Raji (cell line): ENCODE data around the gene XPA.

Source experiments
- POLR2A ChIP-seq: IDR thresholded peaks from 2 replicates; pipeline ENCODE4 v1.6.1; 2011; ENCODE audit warnings: low read depth, low read length, control low read depth; ENCODE audit not compliant: insufficient read depth

XPA gene

GRCh38 chr9:97675655-97676054 lies 21.5 kb downstream of the XPA start:
- no peak for TF ChIP-seq POLR2A

DNA sequence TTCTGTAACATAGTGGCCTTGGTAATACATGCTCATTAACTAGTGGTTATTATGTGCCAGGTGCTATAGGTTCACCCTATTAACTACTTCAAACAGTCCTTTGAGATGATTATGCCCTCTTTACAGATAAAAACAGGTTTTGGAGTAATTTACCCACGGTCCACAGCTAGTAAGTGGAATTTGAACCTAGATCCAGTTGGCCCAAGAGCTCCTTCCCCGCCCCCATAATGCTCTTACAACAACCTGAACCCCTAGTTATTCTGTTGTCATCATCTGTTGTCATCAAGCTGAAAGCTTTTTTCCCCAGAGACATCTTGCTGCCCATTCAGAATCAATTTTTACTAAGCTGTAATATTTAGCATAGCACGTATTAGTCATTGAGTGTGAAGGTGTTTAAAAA lies 23.2 kb downstream of the XPA start:
- TF ChIP-seq POLR2A = no peak

DNA sequence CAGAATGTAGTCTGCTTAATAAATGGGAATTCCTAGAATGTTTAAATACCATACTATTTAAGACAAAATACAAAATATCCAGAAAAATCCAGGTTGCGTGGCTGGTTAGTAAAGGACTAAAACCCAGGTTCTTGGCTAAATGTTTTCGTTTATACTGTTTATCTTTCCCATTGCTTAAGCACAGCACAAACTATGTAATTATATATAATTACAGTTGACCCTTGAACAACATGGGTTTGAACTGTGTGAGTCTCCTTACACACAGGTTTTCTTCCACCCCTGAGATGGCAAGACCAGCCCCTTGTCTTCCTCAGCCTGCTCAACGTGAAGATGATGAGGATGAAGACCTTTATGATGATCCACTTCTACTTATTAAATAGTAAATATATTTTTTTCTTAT lies 24.7 kb downstream of the XPA start:
- no peak for TF ChIP-seq POLR2A

- TF ChIP-seq POLR2A = no peak
These were observed 26.6 kb downstream of the XPA start for GRCh38 chr9:97670586-97670985.

GRCh38 chr9:97668485-97668884 lies 28.7 kb downstream of the XPA start:
- no peak for TF ChIP-seq POLR2A

DNA sequence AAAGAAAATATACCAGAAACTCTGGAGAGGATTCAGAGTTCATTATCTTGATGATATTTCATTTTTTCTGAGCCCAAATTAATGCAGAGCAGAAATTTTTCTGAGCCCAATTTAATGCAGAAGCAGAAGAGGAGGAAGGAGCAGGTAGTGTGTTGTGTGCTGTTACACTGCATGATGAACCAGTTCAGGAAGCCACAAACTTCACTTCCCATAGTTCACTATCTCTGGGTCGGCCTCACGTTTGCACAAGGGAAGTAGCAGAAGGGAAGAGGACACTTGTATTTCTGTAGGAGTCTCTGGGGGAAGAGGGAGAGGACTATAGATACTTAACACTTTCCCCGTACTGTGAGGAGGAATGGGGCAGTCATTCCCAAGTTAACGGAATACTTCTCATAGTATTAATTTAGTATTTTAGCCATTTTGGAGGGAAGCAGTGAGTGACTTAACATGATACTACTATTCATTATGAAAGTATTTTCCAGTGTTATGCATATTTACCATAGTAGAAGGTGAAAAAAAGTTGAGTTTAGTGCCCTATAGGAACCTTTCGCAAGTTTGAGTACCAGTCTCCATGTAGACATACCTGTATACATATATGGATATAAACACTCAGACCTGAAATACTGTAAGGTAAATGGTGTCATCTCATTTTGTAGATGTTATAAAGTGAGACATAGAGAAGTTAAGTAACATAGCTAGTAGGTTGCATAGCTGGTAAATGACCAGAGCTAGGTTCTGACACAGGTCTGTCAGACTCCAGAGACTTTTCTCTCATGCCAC lies 30.0 kb downstream of the XPA start:
- no peak for TF ChIP-seq POLR2A

DNA sequence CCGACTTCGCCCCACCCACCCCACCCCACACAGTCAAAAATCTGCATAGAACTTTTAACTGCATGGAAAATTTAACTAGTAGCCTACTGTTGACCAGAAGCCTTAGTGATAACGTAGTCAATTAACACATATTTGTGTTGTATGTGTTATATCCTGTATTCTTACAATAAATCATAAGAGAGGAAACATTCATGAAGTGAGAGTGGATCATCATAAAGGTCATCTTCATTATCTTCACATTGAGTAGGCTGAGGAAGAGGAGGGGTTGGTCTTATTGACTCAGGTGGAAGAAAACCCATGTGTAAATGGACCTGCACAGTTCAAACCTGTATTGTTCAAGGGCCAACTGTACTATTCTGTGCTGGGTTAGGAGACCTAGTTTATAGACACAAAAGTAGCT lies 31.4 kb downstream of the XPA start:
- no peak for TF ChIP-seq POLR2A

GRCh38 chr9:97660847-97661246 lies 36.3 kb downstream of the XPA start:
- TF ChIP-seq POLR2A = no peak

GRCh38 chr9:97660340-97660739 lies 36.8 kb downstream of the XPA start:
- TF ChIP-seq POLR2A = no peak

GRCh38 chr9:97659771-97660170 lies 37.4 kb downstream of the XPA start:
- TF ChIP-seq POLR2A = no peak

DNA sequence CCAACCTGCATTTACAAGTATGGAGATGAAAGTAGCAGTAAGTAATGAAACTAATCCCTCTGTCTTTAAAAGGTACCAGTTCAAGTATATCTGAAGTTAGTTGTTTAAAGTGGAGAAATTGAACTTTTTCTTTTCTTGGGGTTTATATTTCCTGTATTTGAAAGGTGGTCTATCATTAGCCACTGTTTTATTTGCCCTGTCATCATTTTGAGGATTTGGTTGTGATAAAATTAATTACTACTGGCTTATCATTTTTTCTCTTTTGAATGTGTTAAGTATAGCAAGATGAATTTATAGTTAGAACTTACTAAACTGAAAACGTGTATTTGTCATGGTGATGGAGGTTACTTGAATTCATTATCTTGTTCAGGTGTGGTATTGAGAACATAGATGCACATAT lies 38.4 kb downstream of the XPA start:
- TF ChIP-seq POLR2A = no peak

GRCh38 chr9:97651646-97652045 lies 45.5 kb downstream of the XPA start:
- TF ChIP-seq POLR2A = no peak

DNA sequence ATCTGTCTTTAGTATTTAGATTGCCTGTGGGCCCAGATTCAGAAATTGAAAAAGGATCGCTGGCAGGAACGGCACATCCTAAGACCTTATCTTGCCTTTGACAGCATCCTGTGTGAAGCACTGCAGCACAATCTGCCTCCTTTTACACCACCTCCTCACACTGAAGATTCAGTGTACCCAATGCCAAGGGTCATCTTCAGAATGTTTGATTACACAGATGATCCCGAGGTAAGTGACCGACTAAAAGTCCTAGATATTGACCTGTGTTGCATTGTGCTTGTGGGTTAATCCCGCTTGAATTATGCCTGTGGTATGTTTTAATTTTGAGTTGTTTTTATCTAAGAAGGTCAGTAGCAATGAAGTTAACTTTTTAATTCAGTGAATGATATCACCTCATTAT lies 49.1 kb downstream of the XPA start:
- no peak for TF ChIP-seq POLR2A

DNA sequence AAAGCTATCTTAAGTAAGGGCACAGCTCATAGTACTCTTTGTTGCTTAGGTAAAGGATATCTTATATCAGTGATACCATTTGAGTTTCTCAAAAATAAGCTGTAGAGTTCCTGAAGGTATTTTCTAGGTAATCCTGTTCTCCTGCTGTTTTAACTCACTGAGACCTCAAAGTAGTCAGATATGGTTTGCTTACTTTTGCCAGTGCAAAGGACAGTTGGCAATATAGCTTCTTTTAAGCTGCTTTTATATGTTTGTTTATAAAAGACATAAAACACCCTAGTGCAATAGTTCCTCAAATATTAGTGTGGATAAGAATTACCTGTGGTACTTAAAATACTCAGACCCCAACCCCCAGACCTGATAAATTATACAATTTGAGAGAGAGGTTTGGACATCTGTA lies 51.4 kb downstream of the XPA start:
- TF ChIP-seq POLR2A = no peak

- TF ChIP-seq POLR2A = no peak
These were observed 56.8 kb downstream of the XPA start for GRCh38 chr9:97640325-97640724.

DNA sequence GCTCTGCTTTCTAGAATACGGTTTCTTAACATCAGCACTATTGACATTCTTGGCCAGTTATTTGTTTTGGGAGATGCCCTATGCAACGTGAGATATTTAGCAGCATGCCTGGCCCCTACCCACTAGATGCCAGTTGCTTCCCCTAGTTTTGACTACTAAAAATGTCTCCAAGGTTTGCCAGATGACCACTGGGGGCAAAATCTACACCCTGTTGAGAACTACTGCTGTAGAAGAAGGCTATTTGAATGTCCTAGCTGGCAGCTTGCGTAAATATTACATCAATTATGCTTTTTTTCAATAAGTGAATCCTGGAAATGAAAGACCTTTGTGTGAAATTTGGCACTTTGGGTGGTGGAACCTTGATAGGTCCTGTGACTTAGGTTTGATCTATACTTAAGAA lies 58.5 kb downstream of the XPA start:
- no peak for TF ChIP-seq POLR2A

GRCh38 chr9:97636903-97637302 lies 60.2 kb downstream of the XPA start:
- TF ChIP-seq POLR2A = no peak

- TF ChIP-seq POLR2A = no peak
These were observed 62.1 kb downstream of the XPA start for GRCh38 chr9:97635026-97635425.

DNA sequence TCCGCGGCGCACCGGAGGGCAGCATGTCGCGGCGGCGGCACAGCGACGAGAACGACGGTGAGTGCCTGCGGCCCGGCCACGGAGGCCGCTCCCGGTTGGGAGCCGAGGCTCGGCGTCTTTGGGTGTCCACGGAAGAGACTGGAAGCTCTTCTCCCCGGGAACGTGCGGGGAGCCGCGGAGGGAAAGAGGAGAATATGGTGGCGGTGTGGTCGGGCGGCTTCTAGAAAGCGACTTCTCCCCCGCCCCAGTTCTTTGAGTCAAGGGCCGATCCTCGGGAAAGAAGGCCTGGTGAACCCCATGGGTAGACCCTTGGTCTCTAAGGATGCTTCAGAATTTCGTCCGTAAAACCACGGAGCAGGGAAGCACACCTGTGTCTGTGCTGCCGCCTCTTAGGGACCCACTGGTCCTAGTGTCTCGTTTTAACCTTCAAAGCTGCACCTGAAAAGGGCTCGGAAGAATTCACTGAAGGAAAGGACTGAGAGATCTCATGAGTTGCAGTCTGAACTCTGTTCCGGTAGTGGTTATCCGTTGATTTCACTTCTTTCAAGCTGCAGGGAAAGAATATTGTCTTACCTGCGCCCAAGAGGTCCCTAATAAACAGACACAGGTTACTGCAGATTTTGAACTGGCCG lies 63.2 kb downstream of the XPA start:
- no peak for TF ChIP-seq POLR2A
